SK-N-SH treated with all-trans-retinoic acid at 6 μM for 48 hours (cell line): ENCODE measurements around the gene ADAM17.

Experiments used
- ATAC-seq: fragments of 200-7000 bp; cut with Tn5 transposase; 3 replicates; pipeline ENCODE4 v1.9.1; 2020; ENCODE audit warnings: mild to moderate bottlenecking, moderate library complexity
- ARNTL ChIP-seq: fragments of 450-650 bp; formaldehyde crosslinking; IDR thresholded peaks from 2 replicates; pipeline ENCODE4 v1.5.0; 2020; ENCODE audit warnings: low read depth, mild to moderate bottlenecking, moderate library complexity, borderline replicate concordance
- BACH2 ChIP-seq: fragments of 250-450 bp; sonication (Bioruptor Pico); IDR thresholded peaks from 2 replicates; pipeline ENCODE4 v1.9.0; 2021; ENCODE audit warnings: mild to moderate bottlenecking, borderline replicate concordance
- CSDC2 ChIP-seq: fragments of 250-450 bp; sonication (Bioruptor Pico); IDR thresholded peaks from 2 replicates; pipeline ENCODE4 v1.5.0; 2020; ENCODE audit warnings: mild to moderate bottlenecking, moderate library complexity
- ESRRG ChIP-seq: fragments of 250-450 bp; sonication (Bioruptor Pico); IDR thresholded peaks from 2 replicates; pipeline ENCODE4 v1.6.1; 2021; ENCODE audit warnings: mild to moderate bottlenecking
- ISL1 ChIP-seq: fragments of 250-450 bp; sonication (Bioruptor Pico); IDR thresholded peaks from 2 replicates; pipeline ENCODE4 v2.1.2; 2022; ENCODE audit warnings: mild to moderate bottlenecking, moderate library complexity
- OSR1 ChIP-seq: fragments of 250-450 bp; sonication (Bioruptor Pico); IDR thresholded peaks from 2 replicates; pipeline ENCODE4 v1.8.0; 2022; ENCODE audit warnings: moderate library complexity, mild to moderate bottlenecking, inconsistent platforms
- PPARA ChIP-seq: fragments of 250-450 bp; sonication (Bioruptor Pico); IDR thresholded peaks from 2 replicates; pipeline ENCODE4 v1.5.0; 2020; ENCODE audit warnings: mild to moderate bottlenecking, borderline replicate concordance
- RARB ChIP-seq: fragments of 250-450 bp; sonication (Bioruptor Pico); IDR thresholded peaks from 2 replicates; pipeline ENCODE4 v1.8.0; 2021; ENCODE audit warnings: mild to moderate bottlenecking, moderate library complexity
- TCF4 ChIP-seq: fragments of 250-450 bp; sonication (Bioruptor Pico); IDR thresholded peaks from 2 replicates; pipeline ENCODE4 v1.8.0; 2021; ENCODE audit warnings: mild to moderate bottlenecking, moderate library complexity, borderline replicate concordance
- TOX ChIP-seq: fragments of 250-450 bp; sonication (Bioruptor Pico); IDR thresholded peaks from 2 replicates; pipeline ENCODE4 v1.8.0; 2021; ENCODE audit warnings: mild to moderate bottlenecking, moderate library complexity, borderline replicate concordance
- ZC3H10 ChIP-seq: fragments of 250-450 bp; sonication (Bioruptor Pico); IDR thresholded peaks from 2 replicates; pipeline ENCODE4 v1.5.1; 2021; ENCODE audit warnings: mild to moderate bottlenecking, moderate library complexity
- ZFP3 ChIP-seq: fragments of 250-450 bp; sonication (Bioruptor Pico); IDR thresholded peaks from 2 replicates; pipeline ENCODE4 v1.5.0; 2020; ENCODE audit warnings: mild to moderate bottlenecking, moderate library complexity
- ZFP30 ChIP-seq: fragments of 450-650 bp; formaldehyde crosslinking; IDR thresholded peaks from 2 replicates; pipeline ENCODE4 v1.5.0; 2022; ENCODE audit warnings: mild to moderate bottlenecking, moderate library complexity
- ZNF70 ChIP-seq: fragments of 450-650 bp; formaldehyde crosslinking; IDR thresholded peaks from 2 replicates; pipeline ENCODE4 v1.5.0; 2020; ENCODE audit warnings: mild to moderate bottlenecking, moderate library complexity
- ZNF8 ChIP-seq: fragments of 450-650 bp; formaldehyde crosslinking; IDR thresholded peaks from 2 replicates; pipeline ENCODE4 v1.5.0; 2020; ENCODE audit warnings: mild to moderate bottlenecking, moderate library complexity
- TF ChIP-seq, protein P1 (sequence below): fragments of 250-450 bp; sonication (Bioruptor Pico); IDR thresholded peaks from 2 replicates; pipeline ENCODE4 v1.8.0; 2021; ENCODE audit warnings: low read depth, mild to moderate bottlenecking, moderate library complexity, borderline replicate concordance
- TF ChIP-seq, protein P2 (sequence below): fragments of 250-450 bp; sonication (Bioruptor Pico); IDR thresholded peaks from 2 replicates; pipeline ENCODE4 v1.5.0; 2020; ENCODE audit warnings: mild to moderate bottlenecking, moderate library complexity
- TF ChIP-seq, protein P3 (sequence below): fragments of 250-450 bp; sonication (Bioruptor Pico); IDR thresholded peaks from 2 replicates; pipeline ENCODE4 v1.8.0; 2020; ENCODE audit warnings: mild to moderate bottlenecking, moderate library complexity, borderline replicate concordance
- TF ChIP-seq, protein P4 (sequence below): fragments of 250-450 bp; sonication (Bioruptor Pico); IDR thresholded peaks from 2 replicates; pipeline ENCODE4 v1.5.1; 2020; ENCODE audit warnings: low read depth, mild to moderate bottlenecking, moderate library complexity

ADAM17 gene

DNA sequence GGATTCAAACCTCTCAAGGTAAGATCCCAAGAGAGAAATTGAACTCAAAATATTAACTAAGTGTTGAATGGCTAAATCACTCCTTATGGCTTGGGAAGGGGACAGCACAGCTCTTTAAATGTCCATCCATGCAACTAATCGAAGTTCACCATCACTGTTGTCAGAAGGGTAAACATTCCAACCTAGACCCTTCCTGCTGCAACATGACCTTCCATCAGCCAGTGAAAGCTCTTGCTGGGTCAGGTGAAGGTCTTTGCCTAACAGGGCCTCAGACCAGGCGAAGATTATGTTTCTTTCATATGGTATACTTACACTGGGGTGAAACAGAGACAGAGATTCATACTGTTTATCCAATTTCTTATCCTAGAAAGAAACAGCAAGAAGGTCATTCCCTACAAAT lies 64.8 kb downstream of the ADAM17 start (continued):
- TF ChIP-seq, protein P1, sequence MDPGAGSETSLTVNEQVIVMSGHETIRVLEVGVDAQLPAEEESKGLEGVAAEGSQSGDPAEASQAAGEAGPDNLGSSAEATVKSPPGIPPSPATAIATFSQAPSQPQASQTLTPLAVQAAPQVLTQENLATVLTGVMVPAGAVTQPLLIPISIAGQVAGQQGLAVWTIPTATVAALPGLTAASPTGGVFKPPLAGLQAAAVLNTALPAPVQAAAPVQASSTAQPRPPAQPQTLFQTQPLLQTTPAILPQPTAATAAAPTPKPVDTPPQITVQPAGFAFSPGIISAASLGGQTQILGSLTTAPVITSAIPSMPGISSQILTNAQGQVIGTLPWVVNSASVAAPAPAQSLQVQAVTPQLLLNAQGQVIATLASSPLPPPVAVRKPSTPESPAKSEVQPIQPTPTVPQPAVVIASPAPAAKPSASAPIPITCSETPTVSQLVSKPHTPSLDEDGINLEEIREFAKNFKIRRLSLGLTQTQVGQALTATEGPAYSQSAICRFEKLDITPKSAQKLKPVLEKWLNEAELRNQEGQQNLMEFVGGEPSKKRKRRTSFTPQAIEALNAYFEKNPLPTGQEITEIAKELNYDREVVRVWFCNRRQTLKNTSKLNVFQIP, result no peak
- no peak for TF ChIP-seq ESRRG (CRISPR knock-in tag)
- no peak for TF ChIP-seq TOX
- no peak for TF ChIP-seq CSDC2 (CRISPR knock-in tag)
- TF ChIP-seq PPARA, result no peak
- TF ChIP-seq, protein P2, sequence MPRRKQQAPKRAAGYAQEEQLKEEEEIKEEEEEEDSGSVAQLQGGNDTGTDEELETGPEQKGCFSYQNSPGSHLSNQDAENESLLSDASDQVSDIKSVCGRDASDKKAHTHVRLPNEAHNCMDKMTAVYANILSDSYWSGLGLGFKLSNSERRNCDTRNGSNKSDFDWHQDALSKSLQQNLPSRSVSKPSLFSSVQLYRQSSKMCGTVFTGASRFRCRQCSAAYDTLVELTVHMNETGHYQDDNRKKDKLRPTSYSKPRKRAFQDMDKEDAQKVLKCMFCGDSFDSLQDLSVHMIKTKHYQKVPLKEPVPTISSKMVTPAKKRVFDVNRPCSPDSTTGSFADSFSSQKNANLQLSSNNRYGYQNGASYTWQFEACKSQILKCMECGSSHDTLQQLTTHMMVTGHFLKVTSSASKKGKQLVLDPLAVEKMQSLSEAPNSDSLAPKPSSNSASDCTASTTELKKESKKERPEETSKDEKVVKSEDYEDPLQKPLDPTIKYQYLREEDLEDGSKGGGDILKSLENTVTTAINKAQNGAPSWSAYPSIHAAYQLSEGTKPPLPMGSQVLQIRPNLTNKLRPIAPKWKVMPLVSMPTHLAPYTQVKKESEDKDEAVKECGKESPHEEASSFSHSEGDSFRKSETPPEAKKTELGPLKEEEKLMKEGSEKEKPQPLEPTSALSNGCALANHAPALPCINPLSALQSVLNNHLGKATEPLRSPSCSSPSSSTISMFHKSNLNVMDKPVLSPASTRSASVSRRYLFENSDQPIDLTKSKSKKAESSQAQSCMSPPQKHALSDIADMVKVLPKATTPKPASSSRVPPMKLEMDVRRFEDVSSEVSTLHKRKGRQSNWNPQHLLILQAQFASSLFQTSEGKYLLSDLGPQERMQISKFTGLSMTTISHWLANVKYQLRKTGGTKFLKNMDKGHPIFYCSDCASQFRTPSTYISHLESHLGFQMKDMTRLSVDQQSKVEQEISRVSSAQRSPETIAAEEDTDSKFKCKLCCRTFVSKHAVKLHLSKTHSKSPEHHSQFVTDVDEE, result no peak

DNA sequence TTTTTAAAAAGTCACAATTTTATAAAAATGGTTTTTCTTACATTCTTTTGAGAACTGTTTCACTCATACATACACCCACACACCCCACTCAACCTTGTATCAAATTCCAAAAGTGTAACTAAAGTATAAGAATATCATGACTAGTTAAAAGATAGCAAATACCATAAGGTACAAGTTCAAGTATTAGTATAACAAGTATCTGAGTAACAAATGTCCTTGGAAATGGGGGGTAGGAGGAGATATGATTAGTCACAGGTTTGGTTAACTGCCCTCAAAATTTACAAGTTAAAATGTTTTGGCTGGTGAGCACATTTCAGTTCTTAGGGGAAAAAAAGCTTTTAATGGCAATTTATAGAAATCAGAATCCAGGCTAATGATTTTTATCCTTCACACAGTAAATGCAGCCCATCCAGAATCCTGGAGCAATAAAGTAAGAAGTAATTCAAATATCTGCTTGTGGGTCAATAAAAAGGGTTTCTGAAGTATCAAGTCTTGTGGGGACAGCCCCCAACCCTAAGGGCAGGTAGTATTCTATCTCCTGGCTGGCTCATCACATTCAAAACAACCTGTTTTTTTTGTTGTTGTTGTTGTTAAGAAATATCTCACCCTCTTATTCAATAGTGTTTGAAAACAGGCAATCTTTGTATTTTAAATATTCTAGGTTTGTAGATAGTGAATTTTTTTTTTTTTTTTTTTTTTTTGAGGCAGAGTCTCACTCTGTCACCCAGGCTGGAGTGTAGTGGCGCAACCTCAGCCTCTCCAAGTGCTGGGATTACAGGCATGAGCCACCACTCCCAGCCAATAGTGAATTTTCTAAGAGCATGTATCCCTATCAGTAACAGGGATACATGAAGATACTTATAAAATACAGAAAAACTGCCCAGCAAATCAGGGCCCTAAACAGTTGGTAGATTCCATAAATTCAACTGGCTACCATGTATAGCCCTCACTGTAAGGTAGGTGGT lies 66.8 kb downstream of the ADAM17 start:
- TF ChIP-seq, protein P2, result no peak
- TF ChIP-seq ZFP30 (no peak), ESRRG (CRISPR knock-in tag) (no peak), ARNTL (no peak), BACH2 (no peak), RARB (no peak), ZFP3 (CRISPR knock-in tag) (no peak), ZC3H10 (CRISPR knock-in tag) (no peak), ISL1 (CRISPR knock-in tag) (no peak), PPARA (no peak), TOX (no peak), TCF4 (CRISPR knock-in tag) (no peak), ZNF8 (CRISPR knock-in tag) (no peak), CSDC2 (CRISPR knock-in tag) (no peak), OSR1 (CRISPR knock-in tag) (no peak), ZNF70 (CRISPR knock-in tag) (no peak)
- TF ChIP-seq, protein P3, sequence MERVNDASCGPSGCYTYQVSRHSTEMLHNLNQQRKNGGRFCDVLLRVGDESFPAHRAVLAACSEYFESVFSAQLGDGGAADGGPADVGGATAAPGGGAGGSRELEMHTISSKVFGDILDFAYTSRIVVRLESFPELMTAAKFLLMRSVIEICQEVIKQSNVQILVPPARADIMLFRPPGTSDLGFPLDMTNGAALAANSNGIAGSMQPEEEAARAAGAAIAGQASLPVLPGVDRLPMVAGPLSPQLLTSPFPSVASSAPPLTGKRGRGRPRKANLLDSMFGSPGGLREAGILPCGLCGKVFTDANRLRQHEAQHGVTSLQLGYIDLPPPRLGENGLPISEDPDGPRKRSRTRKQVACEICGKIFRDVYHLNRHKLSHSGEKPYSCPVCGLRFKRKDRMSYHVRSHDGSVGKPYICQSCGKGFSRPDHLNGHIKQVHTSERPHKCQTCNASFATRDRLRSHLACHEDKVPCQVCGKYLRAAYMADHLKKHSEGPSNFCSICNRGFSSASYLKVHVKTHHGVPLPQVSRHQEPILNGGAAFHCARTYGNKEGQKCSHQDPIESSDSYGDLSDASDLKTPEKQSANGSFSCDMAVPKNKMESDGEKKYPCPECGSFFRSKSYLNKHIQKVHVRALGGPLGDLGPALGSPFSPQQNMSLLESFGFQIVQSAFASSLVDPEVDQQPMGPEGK (CRISPR knock-in tag), result no peak
- TF ChIP-seq, protein P4, sequence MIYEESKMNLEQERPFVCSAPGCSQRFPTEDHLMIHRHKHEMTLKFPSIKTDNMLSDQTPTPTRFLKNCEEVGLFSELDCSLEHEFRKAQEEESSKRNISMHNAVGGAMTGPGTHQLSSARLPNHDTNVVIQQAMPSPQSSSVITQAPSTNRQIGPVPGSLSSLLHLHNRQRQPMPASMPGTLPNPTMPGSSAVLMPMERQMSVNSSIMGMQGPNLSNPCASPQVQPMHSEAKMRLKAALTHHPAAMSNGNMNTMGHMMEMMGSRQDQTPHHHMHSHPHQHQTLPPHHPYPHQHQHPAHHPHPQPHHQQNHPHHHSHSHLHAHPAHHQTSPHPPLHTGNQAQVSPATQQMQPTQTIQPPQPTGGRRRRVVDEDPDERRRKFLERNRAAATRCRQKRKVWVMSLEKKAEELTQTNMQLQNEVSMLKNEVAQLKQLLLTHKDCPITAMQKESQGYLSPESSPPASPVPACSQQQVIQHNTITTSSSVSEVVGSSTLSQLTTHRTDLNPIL (CRISPR knock-in tag), result no peak
- TF ChIP-seq, protein P1, result no peak
- ATAC-seq, result no peak; the same call in 2 of the 3 replicates
